ENCODE data around the gene ENTPD7. TPM values are rescaled to one million over a fixed set of nuclear protein-coding genes. Genes with fewer than 3 reads are reported as not detected.

The ENTPD7 gene
- total and polyA plus RNA-seq, 10 of the 15 experiments (the other 5 are each of a cell fraction or from before 2014, with no cell fraction given): 0.73 to 6.7 (median 5.2) TPM

- no peak overlapping the region for H3K4me3 ChIP-seq
- no peaks in the 10 kb centered on the region for H3K27me3 ChIP-seq (replicated peaks in 1 of 2; ENCODE audit: control insufficient read depth in 2 of 2, insufficient read depth in 2 of 2, low read length in 1 of 2)
- H3K27ac ChIP-seq (ENCODE audit: control insufficient read depth, insufficient read depth): no peak overlapping the region
- no peak for DNase-seq (ENCODE audit: low read depth, low spot score)
- ChIA-PET CTCF (no interaction called here), RAD21 (ENCODE audit: unreplicated experiment) (no interaction called here), POLR2A (no interaction called here), SMC1A (ENCODE audit: uncharacterized antibody, unreplicated experiment) (interaction anchor here (1.1 kb wide), 1 partner anchor 12 kb away, joined by 3 read pairs; no protein-coding TSS in a partner anchor)
- TF ChIP-seq HCFC1 (IDR thresholded peaks at IDR 0.05; ENCODE audit: low read length) (no peak), KDM1A (IDR thresholded peaks at IDR 0.05; ENCODE audit: borderline replicate concordance) (no peak), CBX5 (IDR thresholded peaks at IDR 0.05; ENCODE audit: low read depth) (no peak), ZBTB40 (IDR thresholded peaks at IDR 0.05; ENCODE audit: borderline replicate concordance) (no peak), PAX5 (IDR thresholded peaks at IDR 0.05; ENCODE audit: borderline replicate concordance, low read depth, low read length) (no peak), CEBPZ (IDR thresholded peaks at IDR 0.05; ENCODE audit: low read depth, low read length) (no peak), ASH2L (IDR thresholded peaks at IDR 0.05; ENCODE audit: borderline replicate concordance, low read depth) (no peak), NFIC (IDR thresholded peaks at IDR 0.05; ENCODE audit: low read depth, low read length) (no peak), FOXK2 (IDR thresholded peaks at IDR 0.05) (no peak), GABPA (IDR thresholded peaks at IDR 0.05; ENCODE audit: low read depth) (no peak), IRF4 (IDR thresholded peaks at IDR 0.05; ENCODE audit: low read depth, low read length) (no peak)
- TF ChIP-seq, protein P1, sequence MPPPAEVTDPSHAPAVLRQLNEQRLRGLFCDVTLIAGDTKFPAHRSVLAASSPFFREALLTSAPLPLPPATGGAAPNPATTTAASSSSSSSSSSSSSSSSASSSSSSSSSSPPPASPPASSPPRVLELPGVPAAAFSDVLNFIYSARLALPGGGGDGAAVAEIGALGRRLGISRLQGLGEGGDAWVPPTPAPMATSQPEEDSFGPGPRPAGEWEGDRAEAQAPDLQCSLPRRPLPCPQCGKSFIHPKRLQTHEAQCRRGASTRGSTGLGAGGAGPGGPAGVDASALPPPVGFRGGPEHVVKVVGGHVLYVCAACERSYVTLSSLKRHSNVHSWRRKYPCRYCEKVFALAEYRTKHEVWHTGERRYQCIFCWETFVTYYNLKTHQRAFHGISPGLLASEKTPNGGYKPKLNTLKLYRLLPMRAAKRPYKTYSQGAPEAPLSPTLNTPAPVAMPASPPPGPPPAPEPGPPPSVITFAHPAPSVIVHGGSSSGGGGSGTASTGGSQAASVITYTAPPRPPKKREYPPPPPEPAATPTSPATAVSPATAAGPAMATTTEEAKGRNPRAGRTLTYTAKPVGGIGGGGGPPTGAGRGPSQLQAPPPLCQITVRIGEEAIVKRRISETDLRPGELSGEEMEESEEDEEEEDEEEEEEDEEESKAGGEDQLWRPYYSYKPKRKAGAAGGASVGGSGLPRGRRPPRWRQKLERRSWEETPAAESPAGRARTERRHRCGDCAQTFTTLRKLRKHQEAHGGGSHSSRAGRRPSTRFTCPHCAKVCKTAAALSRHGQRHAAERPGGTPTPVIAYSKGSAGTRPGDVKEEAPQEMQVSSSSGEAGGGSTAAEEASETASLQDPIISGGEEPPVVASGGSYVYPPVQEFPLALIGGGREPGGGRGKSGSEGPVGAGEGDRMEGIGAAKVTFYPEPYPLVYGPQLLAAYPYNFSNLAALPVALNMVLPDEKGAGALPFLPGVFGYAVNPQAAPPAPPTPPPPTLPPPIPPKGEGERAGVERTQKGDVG (CRISPR knock-in tag; IDR thresholded peaks at IDR 0.05): no peak
- no peaks in the 10 kb centered on the region for H3K79me2 ChIP-seq (ENCODE audit: control insufficient read depth, insufficient read depth, low read length)
- H3K9me3 ChIP-seq (replicated peaks; ENCODE audit: control insufficient read depth, insufficient read depth, low read length): no peaks in the 10 kb centered on the region
- H3K36me3 ChIP-seq (ENCODE audit: control insufficient read depth in 2 of 2, insufficient read depth in 2 of 2, low read length in 1 of 2): no peaks in the 10 kb centered on the region
- no peak for FAIRE-seq
- H4K20me1 ChIP-seq (ENCODE audit: control insufficient read depth, insufficient read depth): no peaks in the 10 kb centered on the region
- no TSS peak for BruUV-seq (replicated peaks)
- H3K4me1 ChIP-seq (ENCODE audit: control insufficient read depth, insufficient read depth, low read length): no peaks in the 10 kb centered on the region
- H3K4me2 ChIP-seq (ENCODE audit: control insufficient read depth, insufficient read depth): no peak overlapping the region
- WGBS (ENCODE audit: insufficient coverage, insufficient replicate concordance, low lambda C conversion rate, missing lambda C conversion rate): 84% methylated on average over 4 of the region's 4 CpGs
- no peak overlapping the region for H2AFZ ChIP-seq (ENCODE audit: control insufficient read depth, low read depth, low read length)
- intact Hi-C loops (cut with micrococcal nuclease; ENCODE audit: unreplicated experiment): no loop called here
- ATAC-seq: no peak
- in situ Hi-C loops (cut with MboI): no loop called here
- no peak overlapping the region for H3K9ac ChIP-seq (ENCODE audit: control insufficient read depth, insufficient read depth, low read length)
Observed at GRCh38 chr10:99667108-99667751, 7.9 kb downstream of the ENTPD7 start.
